H54 (cell line): ENCODE measurements around the gene ARSA.
"Not testable (repeated sequence)": the region's sequence is repeated elsewhere in the genome, so short reads cannot be mapped to it uniquely, and the experiment has no call there.

Experiments used
- DNase-seq: peaks from one replicate; pipeline ENCODE4 v3.0.0; 2011; ENCODE audit warnings: low spot score, mixed read lengths; ENCODE audit not compliant: insufficient read length
- FAIRE-seq: peaks from 3 replicates; lab custom pipeline; 2011; peaks lifted over from hg19 to GRCh38; lab: Jason Lieb, UNC
- POLR2A ChIP-seq: IDR thresholded peaks from 2 replicates; pipeline ENCODE4 v1.6.1; 2011; ENCODE audit warnings: low read depth, mild to moderate bottlenecking, low read length

Gene ARSA

DNA sequence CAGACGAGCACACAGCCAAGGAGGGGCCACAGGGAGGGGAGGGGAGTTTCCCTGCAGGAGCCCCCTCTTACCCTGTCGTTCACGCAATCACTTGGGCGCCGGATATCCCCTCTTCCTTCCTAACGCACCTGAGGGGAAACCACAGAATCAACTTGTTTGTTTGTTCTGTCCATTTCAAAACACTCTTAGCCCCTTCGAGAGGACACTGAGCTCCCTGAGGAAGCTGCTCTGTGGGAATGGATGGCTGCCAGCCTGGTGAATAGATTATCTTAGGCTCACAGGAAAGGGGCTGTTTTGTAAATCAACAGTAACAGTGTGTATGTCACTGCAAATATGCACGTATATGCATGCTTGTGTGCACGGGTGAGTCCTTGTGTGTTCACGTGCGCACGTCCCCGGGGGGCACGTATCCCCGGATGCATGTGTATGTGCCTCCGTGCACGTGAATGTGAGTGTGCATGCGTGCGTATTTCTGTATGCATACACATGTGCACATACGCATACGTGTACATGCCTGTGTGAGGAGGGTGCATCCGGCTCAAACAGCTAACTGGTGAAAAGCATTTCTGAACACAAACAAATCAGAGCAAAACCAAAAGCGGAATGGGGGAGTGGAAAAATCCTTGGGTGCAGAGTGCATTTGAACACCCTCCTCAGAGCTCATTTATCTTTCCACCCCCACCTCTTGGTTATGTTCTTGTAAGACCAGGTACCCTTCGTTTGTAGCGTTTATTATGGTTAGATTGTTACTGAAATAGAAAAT is 7.2 kb downstream of the ARSA start:
- DNase-seq (no peak), FAIRE-seq (no peak)
- no peak for TF ChIP-seq POLR2A

DNA sequence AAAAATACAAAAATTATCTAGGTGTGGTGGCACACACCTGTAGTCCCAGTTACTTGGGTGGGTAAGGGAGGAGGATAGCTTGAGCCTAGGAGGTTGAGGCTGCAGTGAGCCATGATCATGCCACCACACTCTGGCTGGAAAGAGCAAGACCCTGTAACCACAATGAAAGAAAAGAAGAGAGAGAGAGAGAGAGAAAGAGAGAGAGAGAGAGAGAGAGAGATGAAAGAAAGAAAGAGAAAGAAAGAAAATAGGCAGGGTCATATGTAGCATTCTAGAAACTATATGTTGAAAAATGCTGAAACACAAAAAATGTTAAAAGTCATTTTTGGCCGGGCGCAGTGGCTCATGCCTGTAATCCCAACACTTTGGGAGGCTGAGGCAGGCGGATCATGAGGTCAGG is 13.7 kb downstream of the ARSA start:
- DNase-seq, FAIRE-seq: not testable (repeated sequence)

DNA sequence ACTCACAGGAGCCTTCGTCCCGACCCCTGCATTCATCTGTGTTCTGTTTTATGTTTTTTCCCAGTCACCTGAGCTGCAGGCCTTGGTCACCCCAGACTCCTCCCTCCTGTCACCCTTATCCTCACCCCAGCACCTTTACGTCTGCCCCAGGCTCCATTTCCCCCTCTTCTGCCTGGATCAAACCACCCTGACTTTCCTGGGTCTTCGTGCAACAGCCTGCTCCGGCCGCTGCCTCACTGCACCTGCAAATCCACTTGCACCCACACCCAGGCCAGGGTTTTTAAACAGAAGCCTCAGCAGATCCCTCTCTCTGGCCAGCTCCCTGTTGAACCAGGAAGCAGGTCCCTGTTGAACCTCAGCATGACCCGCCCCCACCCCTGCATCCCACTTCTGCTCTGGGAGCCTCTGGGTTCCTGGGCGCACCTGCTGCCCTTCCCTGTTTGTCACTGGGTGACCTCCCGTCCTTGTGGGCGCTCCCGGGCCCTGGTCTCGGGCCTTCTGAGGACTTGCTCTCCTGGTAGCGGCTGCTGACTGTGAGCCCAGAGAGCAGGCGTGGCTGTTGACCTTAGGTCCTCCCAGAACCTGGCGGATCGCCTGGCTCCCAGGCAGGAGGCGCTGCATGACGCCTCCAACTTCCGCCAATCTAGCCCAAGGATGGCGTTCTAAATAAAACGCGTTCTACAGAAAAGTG is 14.5 kb downstream of the ARSA start:
- no peak for TF ChIP-seq POLR2A
- FAIRE-seq (no peak), DNase-seq (no peak)

DNA sequence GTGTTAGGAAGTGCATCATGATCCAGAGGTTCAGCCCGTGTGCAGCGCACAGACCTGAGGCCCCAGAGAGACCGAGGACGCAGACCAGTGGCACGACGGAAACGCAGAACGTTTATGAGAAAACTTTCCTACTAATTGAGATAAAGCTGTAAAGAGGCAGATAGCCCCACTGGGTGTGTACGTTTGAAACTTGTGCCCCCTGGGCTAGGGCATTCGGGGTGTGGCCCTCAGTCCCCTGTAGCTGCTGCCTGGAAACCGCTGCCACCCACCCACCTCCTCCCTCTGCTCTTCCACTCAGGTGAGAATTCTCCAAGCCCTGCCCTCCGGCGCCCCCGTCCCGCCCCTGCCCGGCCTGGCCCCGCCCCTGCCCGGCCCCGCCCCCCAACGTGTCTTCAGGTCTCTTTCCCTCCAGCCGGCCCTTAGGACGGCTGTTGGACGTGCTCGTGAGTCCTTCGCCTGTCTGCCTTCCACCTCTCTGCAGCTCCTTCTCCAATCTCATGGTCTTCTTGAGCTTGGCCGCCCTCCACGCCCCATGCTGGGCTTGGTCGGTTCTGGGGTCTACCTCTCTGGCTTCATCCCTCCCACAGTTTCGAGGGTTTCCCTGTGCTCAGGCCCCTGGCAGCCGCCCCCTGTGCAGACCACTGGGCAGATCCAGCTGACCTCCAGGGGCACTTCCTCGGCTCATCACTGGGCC is 15.3 kb downstream of the ARSA start:
- no peak for TF ChIP-seq POLR2A
- DNase-seq: no peak
- FAIRE-seq: no peak

DNA sequence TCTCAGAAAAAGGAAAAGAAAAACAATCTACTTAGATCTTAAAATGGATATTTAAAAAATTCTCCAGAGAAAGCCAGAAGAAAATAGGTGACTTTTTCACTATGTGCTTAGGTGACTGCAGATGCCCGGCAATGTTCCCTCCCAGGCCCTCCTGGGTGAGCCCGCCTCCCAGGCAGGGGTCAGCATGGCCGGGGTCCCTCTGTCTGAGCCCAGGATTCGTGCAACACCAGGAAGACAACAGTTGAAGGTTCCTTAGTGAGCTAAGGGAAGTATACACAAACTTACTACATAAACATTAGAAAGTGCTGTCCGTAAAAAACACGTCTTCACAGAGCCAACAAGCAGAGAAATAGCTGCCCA is 15.8 kb downstream of the ARSA start:
- DNase-seq (no peak), FAIRE-seq (no peak)
- no peak for TF ChIP-seq POLR2A

DNA sequence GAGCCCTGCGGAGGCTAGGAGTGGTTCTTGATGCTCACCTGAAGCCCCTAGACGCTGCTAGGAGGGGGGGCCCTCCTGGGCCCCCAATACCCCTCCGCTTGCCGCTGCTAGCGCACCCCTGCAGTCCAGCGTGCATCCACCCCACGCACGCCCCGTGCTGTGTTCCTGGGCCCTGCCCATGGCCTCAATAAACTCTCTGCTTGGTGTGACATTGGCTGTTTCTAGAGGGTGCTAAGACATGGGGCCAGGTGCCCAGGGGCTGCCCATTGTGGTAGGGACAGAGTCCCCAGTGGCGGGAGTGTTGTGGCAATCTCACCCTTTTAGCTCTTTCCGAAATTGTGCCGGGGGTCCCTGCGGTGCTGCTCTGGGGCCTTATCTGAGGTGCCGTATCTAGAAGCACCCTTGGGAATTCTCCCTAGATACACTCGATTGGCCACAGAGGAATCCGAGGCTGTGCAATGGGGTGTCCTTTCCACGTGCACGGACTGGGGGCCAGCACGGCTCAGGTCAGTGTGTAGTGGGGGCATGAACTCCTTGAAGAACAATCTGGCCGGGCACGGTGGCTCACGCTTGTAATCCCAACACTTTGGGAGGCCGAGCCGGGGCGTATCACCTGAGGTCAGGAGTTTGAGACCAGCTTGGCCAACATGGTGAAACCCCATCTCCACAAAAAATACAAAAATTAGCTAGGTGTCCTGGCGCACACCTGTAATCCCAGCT is 16.5 kb downstream of the ARSA start:
- DNase-seq (no peak), FAIRE-seq (no peak)
- no peak for TF ChIP-seq POLR2A

DNA sequence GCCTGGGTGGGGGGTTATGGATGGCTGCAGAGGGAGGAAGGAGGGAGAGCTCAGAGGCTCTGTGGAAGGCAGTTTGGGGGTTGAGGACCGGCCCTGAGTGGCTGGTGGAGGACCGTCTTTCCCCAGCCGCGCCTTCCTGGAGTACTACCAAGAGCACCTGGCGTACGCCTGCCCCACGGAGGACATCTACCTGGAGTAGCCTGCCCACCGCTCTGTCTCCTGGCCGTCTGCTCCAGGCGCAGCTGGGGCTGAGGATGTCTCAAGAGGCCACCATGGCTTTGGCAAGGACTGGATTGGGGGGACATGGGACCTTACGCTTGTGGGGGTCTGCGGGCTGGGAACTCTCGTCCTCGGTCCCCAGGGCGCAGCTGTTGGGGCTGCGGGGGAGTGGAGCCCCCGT is 17.4 kb downstream of the ARSA start:
- FAIRE-seq: no peak
- TF ChIP-seq POLR2A: no peak

DNA sequence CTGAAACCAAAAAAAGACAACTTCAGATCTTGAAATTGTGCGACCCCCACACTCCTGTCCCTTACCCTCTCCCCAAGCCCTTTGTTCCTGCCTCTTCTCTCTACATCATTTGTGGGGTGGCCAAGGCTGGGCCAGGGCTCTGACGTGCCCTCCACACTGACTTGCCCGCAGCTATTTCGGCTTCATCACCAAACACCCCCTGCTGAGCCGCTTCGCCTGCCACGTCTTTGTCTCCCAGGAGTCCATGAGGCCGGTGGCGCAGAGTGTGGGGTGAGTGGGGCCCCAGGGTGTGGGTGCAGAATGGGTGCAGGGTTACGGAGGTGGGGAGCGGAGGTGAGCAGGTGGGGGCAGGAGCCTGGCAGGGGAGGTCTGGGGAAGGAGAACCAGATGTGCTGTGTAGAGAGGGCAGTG is 17.9 kb downstream of the ARSA start:
- FAIRE-seq (no peak), DNase-seq (no peak)

More for the DNA sequence above, 17.4 kb downstream of the ARSA start:
- no peak for DNase-seq

DNA sequence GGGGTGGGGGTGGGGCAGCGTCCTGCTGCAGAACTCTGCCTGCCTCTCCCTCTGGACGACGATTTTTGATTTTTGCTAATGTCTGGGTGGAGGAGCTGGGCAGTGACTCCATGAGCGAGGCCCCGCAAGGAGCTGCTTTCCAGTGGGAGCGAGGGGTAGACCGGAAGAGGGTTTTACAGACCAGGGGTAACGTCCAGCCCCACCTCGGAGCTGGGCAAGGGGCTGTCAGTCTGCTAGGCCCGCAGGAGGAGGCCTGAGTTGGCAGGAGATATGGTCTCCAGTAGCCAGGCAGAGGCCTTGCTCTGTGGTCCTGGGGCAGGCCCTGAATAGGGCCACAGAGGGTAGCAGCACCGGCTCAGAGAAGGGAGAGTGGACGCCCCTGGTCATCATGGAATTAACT is 18.4 kb downstream of the ARSA start:
- DNase-seq (no peak), FAIRE-seq (no peak)
- TF ChIP-seq POLR2A: no peak

More for the DNA sequence above, 17.9 kb downstream of the ARSA start:
- TF ChIP-seq POLR2A: no peak

DNA sequence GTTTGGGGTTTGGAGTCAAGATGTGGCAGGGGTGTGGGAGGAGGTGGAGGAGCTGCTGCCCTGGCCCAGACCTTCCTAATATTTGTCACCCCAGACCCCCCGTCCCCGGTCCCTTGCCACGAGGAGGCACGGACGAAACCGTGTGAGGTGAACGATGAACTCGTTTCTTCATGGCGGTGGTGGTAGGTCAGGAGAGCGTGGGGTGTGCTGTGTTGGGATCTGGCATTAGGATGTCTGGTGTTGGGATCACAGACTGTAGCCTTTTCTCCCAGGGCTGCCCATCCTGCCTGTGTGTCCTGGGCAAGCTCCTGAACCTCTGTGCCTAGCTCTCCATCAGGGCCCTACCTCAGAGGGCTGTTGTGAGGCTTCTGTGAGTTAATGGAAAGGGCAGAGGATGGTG is 19.0 kb downstream of the ARSA start:
- FAIRE-seq (no peak), DNase-seq (no peak)
- TF ChIP-seq POLR2A: no peak

DNA sequence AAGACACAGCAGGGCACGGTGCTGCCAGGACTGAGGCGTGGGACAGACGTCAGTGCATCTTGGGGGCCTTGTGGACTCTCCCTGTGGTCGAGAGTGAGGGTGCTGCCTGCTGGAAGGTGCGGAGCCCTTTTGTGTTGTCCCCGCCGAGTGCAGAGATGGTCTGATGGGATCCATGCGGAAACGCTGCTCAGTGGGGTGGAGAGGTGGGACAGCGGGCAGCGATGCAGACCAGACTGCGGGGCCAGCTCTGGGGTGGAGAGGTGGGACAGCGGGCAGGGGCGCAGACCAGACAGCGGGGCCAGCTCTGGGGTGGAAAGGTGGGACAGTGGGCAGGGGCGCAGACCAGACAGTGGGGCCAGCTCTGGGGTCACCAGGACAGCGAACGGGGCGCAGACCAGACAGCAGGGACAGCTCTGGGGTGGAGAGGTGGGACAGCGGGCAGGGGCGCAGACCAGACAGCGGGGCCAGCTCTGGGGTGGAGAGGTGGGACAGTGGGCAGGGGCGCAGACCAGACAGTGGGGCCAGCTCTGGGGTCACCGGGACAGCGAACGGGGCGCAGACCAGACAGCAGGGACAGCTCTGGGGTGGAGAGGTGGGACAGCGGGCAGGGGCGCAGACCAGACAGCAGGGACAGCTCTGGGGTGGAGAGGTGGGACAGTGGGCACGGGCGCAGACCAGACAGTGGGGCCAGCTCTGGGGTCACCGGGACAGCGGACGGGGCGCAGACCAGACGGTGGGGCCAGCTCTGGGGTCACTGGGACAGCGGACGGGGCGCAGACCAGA is 19.7 kb downstream of the ARSA start:
- FAIRE-seq, DNase-seq: not testable (repeated sequence)

DNA sequence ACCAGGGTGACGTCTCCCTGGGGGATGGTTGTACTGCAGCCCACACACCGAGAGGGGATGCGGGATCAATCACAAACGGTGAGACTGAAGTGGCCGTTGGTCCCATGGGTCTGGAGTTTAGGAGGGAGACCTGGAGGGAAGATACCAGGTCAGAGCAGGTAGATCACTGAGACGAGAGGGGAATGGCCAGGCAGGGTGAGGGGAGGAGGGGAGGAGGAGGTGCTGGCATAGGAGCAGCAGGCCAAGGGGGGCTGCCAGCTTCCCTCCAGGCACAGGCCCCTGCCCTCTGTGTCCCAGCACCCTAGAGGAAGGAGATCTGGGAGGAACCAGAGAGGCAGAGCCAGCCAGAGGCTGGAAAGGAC is 20.3 kb downstream of the ARSA start:
- FAIRE-seq: no peak
- no peak for TF ChIP-seq POLR2A
- no peak for DNase-seq

DNA sequence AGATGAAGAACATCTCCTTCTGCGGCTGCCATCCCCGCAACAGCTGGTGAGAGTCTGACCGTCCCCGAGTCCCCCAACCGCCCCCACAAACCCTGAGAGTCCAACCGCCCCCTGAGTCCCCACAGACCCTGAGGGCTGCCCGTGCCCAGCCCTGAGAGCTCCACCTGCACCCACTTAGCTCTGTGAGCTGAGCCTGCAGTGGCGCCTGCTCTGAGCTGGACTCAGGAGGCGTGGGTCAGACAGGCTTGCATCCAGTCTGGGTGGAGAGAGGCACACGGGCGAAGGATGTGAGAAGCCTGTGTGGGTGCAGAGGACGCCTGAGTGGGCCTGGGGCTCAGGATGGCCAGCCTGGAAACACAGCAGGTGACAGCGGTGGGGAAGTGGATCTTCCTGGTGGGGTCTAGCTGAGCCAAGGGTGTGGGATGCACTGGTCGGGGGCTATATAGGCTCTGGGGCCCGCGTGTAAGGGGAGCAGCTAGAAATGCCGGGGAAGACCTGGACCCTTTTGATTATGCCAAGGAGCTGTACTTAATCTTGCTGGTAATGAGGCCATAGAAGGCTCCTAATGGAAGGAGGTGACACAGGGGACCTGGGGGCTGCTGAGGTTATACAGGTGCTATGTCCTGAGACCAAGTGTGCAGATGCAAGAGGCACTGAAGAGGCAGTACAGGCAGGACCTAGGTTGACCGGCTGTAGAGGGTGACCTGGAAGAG is 20.9 kb downstream of the ARSA start:
- no peak for TF ChIP-seq POLR2A
- DNase-seq (no peak), FAIRE-seq (no peak)
